Aorta (tissue), 5 donors: ENCODE data around the gene MYOF. TPM values are rescaled to one million over a fixed set of nuclear protein-coding genes. Genes with fewer than 3 reads are reported as not detected.

ENCODE experiments used
- ATAC-seq: fragments of 200-7000 bp; cut with Tn5 transposase; one replicate; pipeline ENCODE4 v1.9.1; 2022; ENCODE audit warnings: moderate library complexity; ENCODE audit not compliant: low FRiP score
- DNase-seq, 2 donors: peaks; one replicate each; pipeline ENCODE4 v3.0.0-alpha.2; 2020
- H3K27ac ChIP-seq, 2 donors: one replicate each; pipeline ENCODE4 v1.5.1; 2013; ENCODE audit warnings: low read length in 2 of 2, mild to moderate bottlenecking in 2 of 2, moderate library complexity in 2 of 2, control low read depth in 1 of 2, inconsistent platforms in 1 of 2, low read depth in 1 of 2
- H3K27me3 ChIP-seq, 2 donors: one replicate each; pipeline ENCODE4 v1.6.1; 2013; ENCODE audit warnings: control low read depth in 1 of 2, low read length in 1 of 2, mild to moderate bottlenecking in 1 of 2, moderate library complexity in 1 of 2; ENCODE audit not compliant: insufficient read depth in 2 of 2, control insufficient read depth in 1 of 2
- H3K36me3 ChIP-seq, 2 donors: one replicate each; pipeline ENCODE4 v1.6.1; 2013; ENCODE audit warnings: control low read depth in 1 of 2, low read length in 1 of 2, mild to moderate bottlenecking in 1 of 2; ENCODE audit not compliant: insufficient read depth in 2 of 2, control insufficient read depth in 1 of 2
- H3K4me1 ChIP-seq, 2 donors: one replicate each; pipeline ENCODE4 v1.6.1; 2013; ENCODE audit warnings: low read length in 2 of 2, control low read depth in 1 of 2, mild to moderate bottlenecking in 1 of 2, moderate library complexity in 1 of 2; ENCODE audit not compliant: insufficient read depth in 2 of 2, control insufficient read depth in 1 of 2
- H3K4me3 ChIP-seq, 2 donors: one replicate each; pipeline ENCODE4 v1.5.1; 2013; ENCODE audit warnings: low read length in 2 of 2, control low read depth in 1 of 2, mild to moderate bottlenecking in 1 of 2
- H3K9me3 ChIP-seq: one replicate; pipeline ENCODE4 v1.6.1; 2013; ENCODE audit warnings: mild to moderate bottlenecking, low read length; ENCODE audit not compliant: control insufficient read depth
- WGBS, 2 donors: extraction: QIAGEN DNeasy Blood & Tissue Kit; methylation state at CpG; one replicate each; pipeline ENCODE4 v1.1.7; 2013; 5-methylcytosine and 5-hydroxymethylcytosine counted together
- intact Hi-C, 2 donors: fragments of 100-400 bp; cut with DNase I; formaldehyde crosslinking; loops; one replicate each; pipeline versions ENCODE4 v1.14.2 to v1.15.0; 2022
- polyA plus RNA-seq, 2 donors: library from polyadenylated mRNA; stranded (reverse); fragments of 200-250 nt; gene quantifications; one replicate each; pipeline ENCODE4 v1.2.3, GENCODE V29; 2013
- total RNA-seq, 2 donors: library from RNA; stranded (reverse); fragmentation: NEBNext Ultra II Directional; extraction: Animal tissue kit (Norgen Biotek cat#: 25700); gene quantifications; one replicate each; pipeline ENCODE4 v1.2.1, GENCODE V29; 2021
- donor health status: healthy with polysubstance abuse.
- donor health status: Bipolar disorder and iron deficiency.
- donor health status: DM: no; HTN: no; CAD: no.
- donor health status: DM: no; HTN: no; CAD: no.
- donor health status: DM: yes; HTN: yes; CAD: no.

MYOF gene
- total and polyA plus RNA-seq, 4 donors, result 13.4 to 242 (median 126) TPM

- Histone ChIP-seq H3K4me3 (no peak overlapping the region), H3K4me1 (no peaks in the 10 kb centered on the region), H3K9me3 (no peaks in the 10 kb centered on the region), H3K27ac (no peak overlapping the region), H3K27me3 (no peaks in the 10 kb centered on the region), H3K36me3 (no peaks in the 10 kb centered on the region)
- intact Hi-C loops, result no loop called here
- WGBS, 2 donors, result 96 to 97% methylated on average over 2 of the region's 2 CpGs
- DNase-seq, result no peak
- ATAC-seq, result no peak
Observed at GRCh38 chr10:93505075-93505474, 22.9 kb upstream of the MYOF start.

- intact Hi-C loops, result no loop called here
- ATAC-seq (no peak), DNase-seq (no peak)
- WGBS, 2 donors, result 23 to 26% methylated on average over 6 of the region's 6 CpGs
- no peak overlapping the region for H3K27ac ChIP-seq
- no peak overlapping the region for H3K4me3 ChIP-seq
- no peaks in the 10 kb centered on the region for H3K27me3 ChIP-seq
- no peaks in the 10 kb centered on the region for H3K4me1 ChIP-seq
- no peaks in the 10 kb centered on the region for H3K36me3 ChIP-seq
- no peaks in the 10 kb centered on the region for H3K9me3 ChIP-seq
Observed at GRCh38 chr10:93503075-93503474, 20.9 kb upstream of the MYOF start.

- Histone ChIP-seq H3K9me3 (no peaks in the 10 kb centered on the region), H3K4me3 (no peak overlapping the region), H3K4me1 (no peaks in the 10 kb centered on the region), H3K36me3 (no peaks in the 10 kb centered on the region), H3K27ac (no peak overlapping the region), H3K27me3 (no peaks in the 10 kb centered on the region)
- intact Hi-C loops, result no loop called here
- DNase-seq, result no peak
- no peak for ATAC-seq
Observed at GRCh38 chr10:93501650-93502049, 19.5 kb upstream of the MYOF start.

GRCh38 chr10:93498166-93498565, 16.0 kb upstream of the MYOF start:
- intact Hi-C loops, result loop anchor here in 1 of 2 donors (5.0 kb wide), 1 partner anchor 121 kb away; no protein-coding TSS in a partner anchor
- 51 to 58% methylated on average over 5 of the region's 5 CpGs for WGBS, 2 donors

GRCh38 chr10:93496322-93497041, 14.3 kb upstream of the MYOF start, which contains the start of gene CEP55:
CEP55 (plus strand) TSS chr10:93496612; CDS start chr10:93500052, 3,440 bp downstream.
- H3K27me3 ChIP-seq, result no peaks in the 10 kb centered on the region
- ATAC-seq (peak; percentile 100), DNase-seq (peak; percentile 97 to 98)
- intact Hi-C loops, result loop anchor here in 1 of 2 donors (5.0 kb wide), 1 partner anchor 119 kb away; no protein-coding TSS in a partner anchor
- WGBS, 2 donors, result 1 to 2% methylated on average over 67 to 68 of the region's 68 CpGs
- peak within 1 kb of the TSS; percentile 44 to 48 for H3K4me3 ChIP-seq
- H3K9me3 ChIP-seq, result no peaks in the 10 kb centered on the region
- H3K36me3 ChIP-seq, result no peaks in the 10 kb centered on the region
- no peaks in the 10 kb centered on the region for H3K4me1 ChIP-seq
- H3K27ac ChIP-seq, result no peak within 1 kb of the TSS

More at GRCh38 chr10:93498166-93498565, 16.0 kb upstream of the MYOF start:
- no peaks in the 10 kb centered on the region for H3K36me3 ChIP-seq
- H3K27ac ChIP-seq, result no peak overlapping the region
- H3K4me3 ChIP-seq, result no peak overlapping the region
- DNase-seq (no peak), ATAC-seq (no peak)
- H3K4me1 ChIP-seq, result no peaks in the 10 kb centered on the region
- H3K9me3 ChIP-seq, result no peaks in the 10 kb centered on the region
- no peaks in the 10 kb centered on the region for H3K27me3 ChIP-seq

GRCh38 chr10:93495654-93496321, 13.7 kb upstream of the MYOF start:
- Histone ChIP-seq H3K36me3 (no peaks in the 10 kb centered on the region), H3K4me1 (no peaks in the 10 kb centered on the region), H3K27ac (no peak overlapping the region), H3K9me3 (no peaks in the 10 kb centered on the region), H3K4me3 (peak overlapping the region; percentile 42 to 48), H3K27me3 (no peaks in the 10 kb centered on the region)
- intact Hi-C loops, result loop anchor here in 1 of 2 donors (5.0 kb wide), 1 partner anchor 118 kb away; no protein-coding TSS in a partner anchor
- WGBS, 2 donors, result 2% methylated on average over 28 of the region's 28 CpGs
- ATAC-seq, result peak; percentile 67
- DNase-seq, result peak in 1 of 2 donors; percentile 54

GRCh38 chr10:93494494-93494893, 12.4 kb upstream of the MYOF start:
- DNase-seq, result no peak
- no peak for ATAC-seq
- intact Hi-C loops, result no loop called here
- 97 to 100% methylated on average over 2 of the region's 2 CpGs for WGBS, 2 donors
- no peaks in the 10 kb centered on the region for H3K9me3 ChIP-seq
- H3K4me3 ChIP-seq, result no peak overlapping the region
- H3K36me3 ChIP-seq, result no peaks in the 10 kb centered on the region
- H3K4me1 ChIP-seq, result no peaks in the 10 kb centered on the region
- no peak overlapping the region for H3K27ac ChIP-seq
- H3K27me3 ChIP-seq, result no peaks in the 10 kb centered on the region

- ATAC-seq (no peak), DNase-seq (no peak)
- H3K9me3 ChIP-seq, result no peaks in the 10 kb centered on the region
- no peaks in the 10 kb centered on the region for H3K27me3 ChIP-seq
- no peaks in the 10 kb centered on the region for H3K4me1 ChIP-seq
- H3K36me3 ChIP-seq, result no peaks in the 10 kb centered on the region
- intact Hi-C loops, result no loop called here
- WGBS, 2 donors, result 65 to 91% methylated on average over 3 of the region's 3 CpGs
- H3K27ac ChIP-seq, result no peak overlapping the region
- H3K4me3 ChIP-seq, result no peak overlapping the region
Observed at GRCh38 chr10:93493162-93493561, 11.0 kb upstream of the MYOF start.
